ENCODE measurements around the gene ADAM33. TPM values are rescaled to one million over a fixed set of nuclear protein-coding genes. Genes with fewer than 3 reads are reported as not detected.

The ADAM33 gene
- total and polyA plus RNA-seq, 2 donors (not counting 1 experiment from before 2014, with no cell fraction given): not detected

DNA sequence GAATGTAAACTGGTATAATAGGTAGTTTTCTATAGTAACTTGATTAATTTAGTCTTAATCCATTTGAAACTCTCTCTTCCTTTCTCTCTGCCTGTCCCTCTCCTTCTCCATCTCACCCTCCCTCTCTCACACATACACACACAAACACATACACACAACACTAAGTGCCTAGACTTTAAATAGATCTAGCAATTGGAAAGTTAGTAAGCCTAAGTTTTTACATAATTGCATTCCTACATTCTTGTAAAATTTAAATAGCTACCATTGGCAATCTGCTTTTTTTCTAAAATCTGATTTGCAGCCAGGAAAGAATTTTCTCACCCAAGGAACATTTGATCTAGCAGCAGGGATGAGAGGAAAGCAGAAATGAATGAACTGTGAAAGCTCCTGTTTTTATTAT is 34.3 kb downstream of the ADAM33 start:
- H3K4me2 ChIP-seq (replicated peaks; ENCODE audit: low read depth, low read length, poor library complexity, severe bottlenecking): no peak overlapping the region
- TF ChIP-seq EZH2 (IDR thresholded peaks at IDR 0.05; ENCODE audit: borderline replicate concordance, insufficient read depth, low read depth, low read length, poor library complexity, severe bottlenecking): no peak
- no peak for TF ChIP-seq CTCF (IDR thresholded peaks at IDR 0.05)
- H3K36me3 ChIP-seq (replicated peaks in 1 of 2; ENCODE audit: control extremely low read depth in 1 of 2, control insufficient read depth in 1 of 2, extremely low read depth in 1 of 2, insufficient read depth in 2 of 2, low read length in 1 of 2): peaks cover 0 to 16% of the 10 kb centered on the region in 2 experiments
- H3K4me3 ChIP-seq (ENCODE audit: control extremely low read depth in 1 of 5, extremely low read depth in 1 of 5, insufficient read depth in 1 of 5, low read depth in 2 of 5, low read length in 4 of 5): no peak overlapping the region
- peaks cover 2% of the 10 kb centered on the region for H3K4me1 Mint-ChIP-seq
- H3K27ac ChIP-seq (ENCODE audit: low read length in 2 of 2): no peak overlapping the region
- H3K9ac ChIP-seq (ENCODE audit: low read length): no peak overlapping the region
- CTCF ChIA-PET: no interaction called here
- POLR2A ChIA-PET: no interaction called here
- no peak for DNase-seq
- no peaks in the 10 kb centered on the region for H4K20me1 ChIP-seq (ENCODE audit: control insufficient read depth, insufficient read depth, low read length, poor library complexity, severe bottlenecking)
- no peak overlapping the region for H3K27ac Mint-ChIP-seq
- H3K79me2 ChIP-seq (ENCODE audit: control insufficient read depth, insufficient read depth, low read length): no peaks in the 10 kb centered on the region
- H3K4me3 Mint-ChIP-seq: no peak overlapping the region
- intact Hi-C loops (cut with micrococcal nuclease): no loop called here
- H3K4me1 ChIP-seq (ENCODE audit: control insufficient read depth in 2 of 2, insufficient read depth in 2 of 2, low read length in 2 of 2): no peaks in the 10 kb centered on the region
- no peak overlapping the region for H2AFZ ChIP-seq (ENCODE audit: insufficient read depth, low read depth, low read length, poor library complexity, severe bottlenecking)
- peaks cover 0 to 3% (median 0%) of the 10 kb centered on the region in 3 donors for H3K9me3 ChIP-seq (ENCODE audit: control extremely low read depth in 1 of 3, control insufficient read depth in 2 of 3, insufficient read depth in 1 of 3, low read length in 2 of 3)
- H3K9me3 Mint-ChIP-seq (ENCODE audit: insufficient read depth): no peaks in the 10 kb centered on the region
- no peaks in the 10 kb centered on the region for H3K27me3 Mint-ChIP-seq
- ATAC-seq (ENCODE audit: low read depth): no peak
- H3K27me3 ChIP-seq (replicated peaks in 1 of 4; ENCODE audit: control extremely low read depth in 1 of 4, control insufficient read depth in 3 of 4, insufficient read depth in 4 of 4, low read length in 3 of 4): no peaks in the 10 kb centered on the region

GRCh38 chr20:3646651-3647050 is 35.2 kb downstream of the ADAM33 start:
- Histone ChIP-seq H3K27ac (ENCODE audit: low read length in 2 of 2) (no peak overlapping the region), H2AFZ (ENCODE audit: insufficient read depth, low read depth, low read length, poor library complexity, severe bottlenecking) (no peak overlapping the region), H4K20me1 (ENCODE audit: control insufficient read depth, insufficient read depth, low read length, poor library complexity, severe bottlenecking) (no peaks in the 10 kb centered on the region), H3K9me3 (ENCODE audit: control extremely low read depth in 1 of 3, control insufficient read depth in 2 of 3, insufficient read depth in 1 of 3, low read length in 2 of 3) (no peaks in the 10 kb centered on the region), H3K79me2 (ENCODE audit: control insufficient read depth, insufficient read depth, low read length) (no peaks in the 10 kb centered on the region), H3K27me3 (replicated peaks in 1 of 4; ENCODE audit: control extremely low read depth in 1 of 4, control insufficient read depth in 3 of 4, insufficient read depth in 4 of 4, low read length in 3 of 4) (no peaks in the 10 kb centered on the region), H3K36me3 (replicated peaks in 1 of 2; ENCODE audit: control extremely low read depth in 1 of 2, control insufficient read depth in 1 of 2, extremely low read depth in 1 of 2, insufficient read depth in 2 of 2, low read length in 1 of 2) (peaks cover 0 to 19% of the 10 kb centered on the region in 2 experiments), H3K4me3 (ENCODE audit: control extremely low read depth in 1 of 5, extremely low read depth in 1 of 5, insufficient read depth in 1 of 5, low read depth in 2 of 5, low read length in 4 of 5) (no peak overlapping the region), H3K4me2 (replicated peaks; ENCODE audit: low read depth, low read length, poor library complexity, severe bottlenecking) (no peak overlapping the region), H3K4me1 (ENCODE audit: control insufficient read depth in 2 of 2, insufficient read depth in 2 of 2, low read length in 2 of 2) (no peaks in the 10 kb centered on the region), H3K9ac (ENCODE audit: low read length) (no peak overlapping the region)
- H3K4me1 Mint-ChIP-seq: no peaks in the 10 kb centered on the region
- H3K27me3 Mint-ChIP-seq: no peaks in the 10 kb centered on the region
- H3K4me3 Mint-ChIP-seq: no peak overlapping the region
- ChIA-PET POLR2A (no interaction called here), CTCF (no interaction called here)
- no peak overlapping the region for H3K27ac Mint-ChIP-seq
- TF ChIP-seq CTCF (IDR thresholded peaks at IDR 0.05) (no peak), EZH2 (IDR thresholded peaks at IDR 0.05; ENCODE audit: borderline replicate concordance, insufficient read depth, low read depth, low read length, poor library complexity, severe bottlenecking) (no peak)
- 96% methylated on average over 11 of the region's 13 CpGs for WGBS (ENCODE audit: insufficient coverage)
- DNase-seq (no peak), ATAC-seq (ENCODE audit: low read depth) (no peak)
- H3K9me3 Mint-ChIP-seq (ENCODE audit: insufficient read depth): no peaks in the 10 kb centered on the region
- intact Hi-C loops (cut with micrococcal nuclease): no loop called here

All from B cell (primary cell).